Measurements from ENCODE around the gene SPOPL.

DNA sequence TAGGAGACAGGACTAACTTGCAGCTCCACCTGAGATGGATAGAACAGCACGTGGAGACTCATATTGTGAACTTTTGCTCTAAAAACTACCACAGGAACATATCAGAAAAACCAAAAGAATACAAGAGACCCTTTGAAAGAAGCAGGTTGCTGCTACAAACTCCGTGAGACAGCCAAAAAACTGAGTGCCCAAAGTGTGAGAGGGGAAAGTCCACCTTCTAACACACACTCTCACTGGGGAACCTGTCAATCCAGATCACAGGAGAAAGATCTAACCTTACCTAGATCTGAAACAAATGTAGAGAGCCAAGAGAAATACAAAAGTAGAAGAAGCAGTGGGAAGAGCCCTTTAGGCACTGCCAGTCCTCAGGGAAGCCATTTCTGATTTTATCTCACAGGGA, 46.3 kb upstream of the SPOPL start:
- TF ChIP-seq, protein P1, sequence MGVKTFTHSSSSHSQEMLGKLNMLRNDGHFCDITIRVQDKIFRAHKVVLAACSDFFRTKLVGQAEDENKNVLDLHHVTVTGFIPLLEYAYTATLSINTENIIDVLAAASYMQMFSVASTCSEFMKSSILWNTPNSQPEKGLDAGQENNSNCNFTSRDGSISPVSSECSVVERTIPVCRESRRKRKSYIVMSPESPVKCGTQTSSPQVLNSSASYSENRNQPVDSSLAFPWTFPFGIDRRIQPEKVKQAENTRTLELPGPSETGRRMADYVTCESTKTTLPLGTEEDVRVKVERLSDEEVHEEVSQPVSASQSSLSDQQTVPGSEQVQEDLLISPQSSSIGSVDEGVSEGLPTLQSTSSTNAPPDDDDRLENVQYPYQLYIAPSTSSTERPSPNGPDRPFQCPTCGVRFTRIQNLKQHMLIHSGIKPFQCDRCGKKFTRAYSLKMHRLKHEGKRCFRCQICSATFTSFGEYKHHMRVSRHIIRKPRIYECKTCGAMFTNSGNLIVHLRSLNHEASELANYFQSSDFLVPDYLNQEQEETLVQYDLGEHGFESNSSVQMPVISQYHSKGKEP (tag by site-specific recombination; IDR thresholded peaks at IDR 0.05) = no peak
- TF ChIP-seq CTCF (tag by site-specific recombination; IDR thresholded peaks at IDR 0.05) (no peak), OVOL3 (tag by site-specific recombination; IDR thresholded peaks at IDR 0.05) (no peak), FEZF1 (tag by site-specific recombination; IDR thresholded peaks at IDR 0.05) (no peak), ZNF121 (tag by site-specific recombination; IDR thresholded peaks at IDR 0.05) (no peak), ZNF768 (tag by site-specific recombination; IDR thresholded peaks at IDR 0.05) (no peak)
